Measurements from ENCODE around the gene SORBS1.

The SORBS1 gene

DNA sequence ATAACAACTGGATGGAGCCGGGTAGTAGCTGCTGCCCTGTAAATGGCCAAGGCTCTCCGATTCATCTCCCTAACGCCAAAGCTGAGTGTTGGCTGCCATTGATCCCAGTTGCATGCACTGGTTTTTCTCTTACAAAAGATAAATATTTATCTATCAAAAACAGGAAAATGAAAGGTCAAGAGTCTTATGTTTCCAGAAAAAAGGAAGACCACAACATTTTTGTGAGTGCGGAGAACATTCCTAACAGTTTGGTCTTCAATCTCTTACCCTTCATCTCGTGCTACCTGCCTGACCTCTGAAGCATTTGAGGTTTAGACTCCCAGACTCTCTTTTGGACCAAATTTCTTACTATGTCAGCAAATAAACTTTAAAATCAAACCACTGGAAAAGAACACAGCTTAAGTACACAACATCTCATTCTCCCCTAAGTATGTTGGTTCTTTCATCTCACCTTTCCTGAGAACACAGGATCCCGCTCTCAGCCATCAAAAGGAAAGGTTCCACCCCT is 61.6 kb downstream of the SORBS1 start:
- in situ Hi-C loops (cut with HindIII; ENCODE audit: low sequenced_read_pairs), result no loop called here

DNA sequence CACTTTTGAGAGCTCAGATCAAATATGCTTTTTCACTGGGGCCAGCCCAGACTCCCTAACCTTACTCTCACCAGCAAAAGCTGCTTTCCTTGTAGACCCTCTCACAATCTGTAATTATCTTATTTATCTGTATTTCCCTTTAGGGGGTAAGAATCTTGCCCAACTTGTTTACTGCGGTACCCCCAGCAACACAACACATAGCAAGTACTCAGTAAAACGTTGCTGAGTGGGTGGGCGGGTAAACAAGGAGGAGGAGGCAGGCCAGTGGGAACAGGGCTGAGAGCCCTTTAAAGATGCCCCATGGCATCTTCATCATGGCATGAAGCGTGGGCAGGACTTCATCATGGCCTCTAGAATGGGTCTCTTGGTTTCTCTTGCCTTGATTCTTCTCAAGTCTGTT is 64.2 kb downstream of the SORBS1 start:
- in situ Hi-C loops (cut with HindIII; ENCODE audit: low sequenced_read_pairs), result no loop called here

DNA sequence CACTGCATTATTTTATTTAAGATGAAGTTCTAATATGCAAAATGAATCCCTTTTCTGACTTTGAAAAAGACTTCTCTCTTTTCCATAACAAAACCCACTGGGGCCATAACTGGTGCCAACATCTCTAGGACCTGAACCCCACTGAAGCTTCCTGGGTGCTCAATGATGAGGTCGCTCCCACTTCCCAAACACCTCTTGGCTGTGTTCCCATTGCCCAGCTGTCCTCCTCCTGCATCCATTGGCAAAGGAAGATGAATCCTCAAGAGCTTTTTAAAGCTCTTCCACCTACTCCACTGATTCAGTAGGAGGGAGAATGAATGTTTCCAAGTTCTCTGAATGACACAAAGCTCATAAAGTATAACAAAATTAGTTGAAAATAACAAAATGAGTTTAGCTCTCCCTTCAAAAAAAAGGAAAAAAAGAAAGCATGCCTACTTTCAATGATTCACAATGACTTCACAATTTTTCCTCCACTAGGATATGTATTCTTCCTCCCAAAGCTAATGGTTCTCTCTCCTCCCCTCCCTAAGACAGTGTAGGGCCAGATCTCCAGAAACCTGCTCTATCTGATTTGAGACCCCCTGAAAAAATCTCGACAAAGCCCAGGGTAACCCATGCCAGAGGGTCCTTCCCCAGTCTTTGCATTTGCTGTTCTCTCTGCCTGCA is 64.8 kb downstream of the SORBS1 start:
- in situ Hi-C loops (cut with HindIII; ENCODE audit: low sequenced_read_pairs), result no loop called here

DNA sequence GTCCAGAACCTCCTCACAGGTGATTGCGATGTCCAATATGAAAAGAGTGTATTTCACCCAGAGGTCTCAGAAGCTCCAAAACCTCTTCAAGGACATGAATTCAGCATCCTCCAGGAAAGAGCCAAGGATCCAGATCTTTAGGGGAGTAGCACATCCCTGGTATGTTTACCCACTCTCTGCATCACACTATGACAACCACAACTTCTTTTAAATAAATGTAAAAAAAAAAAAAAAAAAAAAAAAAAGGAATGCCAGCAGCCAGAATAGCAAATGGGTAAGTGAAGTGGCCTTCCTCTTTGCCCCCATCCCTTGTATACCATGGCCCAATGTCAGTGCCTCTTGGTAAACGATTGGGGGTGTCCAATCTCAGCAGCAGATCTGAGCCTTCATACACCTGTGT is 67.3 kb downstream of the SORBS1 start:
- in situ Hi-C loops (cut with HindIII; ENCODE audit: low sequenced_read_pairs), result no loop called here

DNA sequence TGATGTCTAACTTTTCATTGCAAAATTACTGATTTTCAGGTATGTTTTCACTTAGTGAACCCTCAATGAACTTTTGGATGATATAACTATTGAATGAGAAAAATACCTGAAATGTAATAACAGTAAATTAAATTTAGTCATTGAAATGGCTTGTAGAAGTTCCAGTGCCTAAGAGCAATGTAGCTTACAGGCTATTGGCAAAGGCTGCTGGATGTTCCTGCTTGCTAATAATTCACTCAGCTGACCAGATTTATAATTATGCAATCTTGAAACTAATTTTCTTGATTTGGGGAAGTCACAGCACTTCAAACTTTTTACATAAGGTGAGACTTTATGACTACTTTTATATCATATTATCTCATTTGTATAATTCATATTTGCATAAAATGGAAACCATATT is 73.2 kb downstream of the SORBS1 start:
- in situ Hi-C loops (cut with HindIII; ENCODE audit: low sequenced_read_pairs), result no loop called here

DNA sequence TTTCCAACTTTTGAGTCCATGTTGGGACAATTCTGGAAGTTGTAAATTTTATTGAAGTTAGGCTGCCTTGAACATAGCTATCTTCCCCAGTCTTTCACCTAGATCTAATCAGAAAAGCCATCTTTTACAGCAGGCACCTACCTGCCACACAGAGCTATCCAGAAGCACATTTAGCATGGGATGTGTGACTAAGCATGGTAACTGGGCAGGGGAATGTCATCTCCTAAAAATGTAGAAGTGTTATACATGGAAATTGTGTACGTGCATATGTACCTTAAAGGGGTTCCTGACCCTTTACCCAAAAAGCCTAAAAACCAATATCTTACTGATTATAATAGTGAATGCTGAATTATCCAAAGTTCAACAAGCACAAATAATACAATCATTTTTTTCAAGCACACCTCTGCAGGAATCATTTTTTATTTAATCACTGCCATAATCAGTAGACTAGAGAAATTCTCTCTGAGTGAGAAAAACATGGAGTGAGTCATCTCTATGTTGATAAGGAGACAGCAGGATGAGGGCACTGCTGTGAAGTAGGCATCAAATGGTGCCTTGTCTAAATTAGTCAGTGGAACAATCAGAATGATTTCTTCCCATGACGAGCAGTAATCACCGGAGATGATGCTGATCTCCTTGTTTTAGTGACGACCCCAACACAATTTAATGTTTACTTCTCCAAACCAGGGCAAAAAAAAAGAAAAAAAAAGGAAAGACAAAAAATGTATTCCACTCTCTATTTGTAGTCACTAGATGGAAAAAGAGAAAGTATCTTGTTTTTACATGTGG is 75.9 kb downstream of the SORBS1 start:
- in situ Hi-C loops (cut with HindIII; ENCODE audit: low sequenced_read_pairs), result no loop called here

DNA sequence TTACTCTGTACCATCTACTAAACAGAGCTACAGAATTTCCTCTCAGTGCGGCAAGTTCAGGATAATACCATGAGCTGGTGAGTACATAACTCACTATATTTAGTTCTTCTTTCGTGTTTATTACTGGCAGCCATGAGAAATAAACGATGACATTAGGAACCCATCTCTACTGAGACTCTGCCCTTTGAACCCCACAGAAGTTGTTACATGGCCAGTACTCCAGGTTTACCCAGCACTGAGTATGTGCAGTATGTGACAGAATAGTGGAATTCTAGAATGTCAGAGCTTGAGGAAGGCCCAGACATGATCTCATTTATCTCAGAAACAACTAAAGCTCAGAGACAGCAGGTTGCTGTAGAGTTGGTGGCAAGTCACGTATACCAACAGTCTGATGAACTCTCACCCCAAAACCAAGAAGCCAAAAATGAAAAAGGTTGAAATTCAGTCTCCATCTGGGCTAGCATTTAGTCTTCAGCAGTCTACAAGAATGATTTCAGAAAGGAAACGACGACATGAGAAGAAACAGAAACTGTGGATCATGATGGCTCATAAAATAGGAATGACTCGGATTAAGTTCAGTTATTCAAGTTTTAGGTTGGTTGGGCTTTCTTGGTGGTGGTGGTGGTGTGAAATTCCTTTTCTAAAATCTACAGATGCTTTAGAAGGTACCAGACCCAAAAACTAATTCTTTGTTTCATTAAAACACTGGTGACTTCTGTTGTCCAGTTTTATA is 78.5 kb downstream of the SORBS1 start:
- in situ Hi-C loops (cut with HindIII; ENCODE audit: low sequenced_read_pairs), result no loop called here

DNA sequence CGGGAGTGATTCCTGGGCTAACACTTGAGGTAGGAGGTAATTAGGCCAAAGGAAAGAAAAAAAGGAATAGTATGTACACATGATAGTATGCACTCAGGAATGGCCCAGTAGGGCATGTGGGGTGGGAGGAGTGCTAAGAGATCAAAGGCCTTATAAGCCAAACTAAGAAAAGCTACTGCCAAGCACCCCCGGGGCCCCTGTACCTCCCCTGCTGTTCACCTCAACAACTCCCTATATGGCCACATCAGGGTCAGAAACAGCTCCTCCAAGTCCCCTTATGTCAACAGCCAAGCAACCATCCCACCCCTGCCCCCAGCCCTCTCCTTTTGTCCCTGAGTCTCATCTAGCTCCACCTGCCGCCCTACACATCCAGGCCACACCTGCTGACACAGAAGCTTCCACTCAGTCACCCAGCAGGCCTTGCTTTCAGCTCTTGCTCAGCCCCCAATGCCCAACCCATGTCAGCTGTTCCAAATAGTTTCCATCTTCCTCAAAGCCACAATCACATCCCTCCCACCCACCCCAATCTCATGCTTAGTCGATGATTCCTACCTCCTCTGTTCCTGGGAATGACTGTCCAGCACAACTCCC is 80.2 kb downstream of the SORBS1 start:
- in situ Hi-C loops (cut with HindIII; ENCODE audit: low sequenced_read_pairs), result no loop called here

DNA sequence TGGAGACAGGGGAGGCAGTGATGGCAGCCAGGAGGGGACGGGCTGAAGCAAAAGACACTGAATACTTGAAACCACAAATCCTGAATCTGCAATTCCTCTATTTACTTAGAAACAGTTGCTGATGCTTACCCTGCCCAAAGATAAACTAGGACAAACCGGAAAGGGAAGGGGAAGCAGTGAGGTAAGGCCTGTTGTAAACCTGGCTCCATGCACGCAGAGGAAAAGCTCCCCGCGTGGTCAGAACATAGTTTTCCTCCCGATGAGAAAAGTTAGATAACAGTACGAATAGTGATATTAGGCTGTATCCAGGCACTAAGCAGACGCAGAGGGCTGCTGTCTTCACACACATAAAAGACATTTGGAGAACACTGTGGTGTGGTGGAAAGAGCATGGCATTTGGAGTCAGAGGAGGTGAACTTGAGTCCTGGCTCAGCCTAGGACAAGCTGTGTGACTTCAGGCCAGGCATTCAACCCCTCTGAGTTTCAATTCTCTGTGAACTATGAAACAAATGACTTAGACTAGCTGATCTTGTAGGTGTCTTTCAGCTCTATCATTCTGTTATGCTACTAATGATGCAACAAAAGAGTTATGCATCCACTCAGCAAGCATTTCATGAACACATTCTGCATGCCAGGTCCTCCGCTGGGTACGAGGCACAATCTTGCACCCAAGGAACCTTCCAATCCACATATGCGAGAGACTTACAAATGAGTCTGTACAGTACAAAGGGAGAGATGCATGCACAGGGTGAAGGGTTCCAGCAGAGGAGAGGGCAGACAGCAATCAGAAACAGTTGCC is 80.9 kb downstream of the SORBS1 start:
- in situ Hi-C loops (cut with HindIII; ENCODE audit: low sequenced_read_pairs), result no loop called here

DNA sequence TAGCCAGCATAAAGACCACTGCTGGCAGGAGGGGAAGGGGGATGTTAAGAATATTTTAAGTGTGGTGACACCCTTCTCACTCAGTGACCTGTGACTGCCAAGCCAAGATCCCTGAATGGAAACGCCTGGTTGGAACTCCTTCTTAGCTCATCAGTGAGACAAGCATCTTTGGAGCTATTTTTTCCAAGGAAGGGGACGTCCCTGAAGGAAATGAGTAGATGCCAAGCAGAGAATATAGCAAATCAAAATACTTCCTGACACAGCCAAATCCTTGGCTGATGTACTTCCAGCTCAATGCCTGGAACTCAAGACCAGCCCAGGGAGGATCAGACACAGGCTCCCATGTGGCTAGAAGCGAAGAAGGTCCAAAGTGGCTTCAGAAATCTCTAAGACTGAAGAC is 82.2 kb downstream of the SORBS1 start:
- in situ Hi-C loops (cut with HindIII; ENCODE audit: low sequenced_read_pairs), result no loop called here

DNA sequence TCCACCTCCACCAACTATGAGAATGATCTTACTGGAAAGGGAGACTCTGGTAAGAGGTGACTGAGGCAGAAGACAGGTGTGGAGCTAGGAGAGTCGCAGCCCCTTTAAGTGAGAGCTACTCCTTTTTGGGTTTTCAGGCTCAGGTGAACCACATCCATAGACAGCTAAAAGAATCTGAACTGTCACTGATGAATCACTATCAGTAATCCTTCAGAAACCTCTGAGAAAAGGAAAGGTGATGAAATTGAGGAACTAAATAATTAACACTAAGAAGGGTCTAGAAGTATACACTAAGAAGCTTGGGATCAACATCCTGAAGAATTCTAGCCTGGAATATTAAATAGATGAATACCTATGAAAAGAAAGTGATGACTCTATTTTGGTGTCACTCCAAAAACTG is 83.0 kb downstream of the SORBS1 start:
- in situ Hi-C loops (cut with HindIII; ENCODE audit: low sequenced_read_pairs), result no loop called here

DNA sequence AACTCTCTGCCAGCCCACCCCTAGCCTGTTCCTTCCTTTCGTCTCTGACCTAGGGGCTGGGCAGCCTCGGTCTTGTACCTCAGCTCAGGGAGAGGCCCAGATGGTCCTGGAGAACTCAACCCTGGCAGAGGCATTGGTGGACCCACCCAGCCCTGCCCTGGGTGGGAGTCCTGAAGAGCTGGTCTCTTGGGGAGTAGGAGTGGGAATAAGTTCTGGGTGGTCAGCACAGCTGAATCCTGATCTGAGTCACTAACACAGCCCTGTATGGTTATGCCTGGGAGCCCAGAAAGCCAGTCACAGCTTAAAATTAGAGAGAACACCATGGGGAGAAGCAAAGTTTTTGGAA is 84.0 kb downstream of the SORBS1 start:
- in situ Hi-C loops (cut with HindIII; ENCODE audit: low sequenced_read_pairs), result no loop called here

DNA sequence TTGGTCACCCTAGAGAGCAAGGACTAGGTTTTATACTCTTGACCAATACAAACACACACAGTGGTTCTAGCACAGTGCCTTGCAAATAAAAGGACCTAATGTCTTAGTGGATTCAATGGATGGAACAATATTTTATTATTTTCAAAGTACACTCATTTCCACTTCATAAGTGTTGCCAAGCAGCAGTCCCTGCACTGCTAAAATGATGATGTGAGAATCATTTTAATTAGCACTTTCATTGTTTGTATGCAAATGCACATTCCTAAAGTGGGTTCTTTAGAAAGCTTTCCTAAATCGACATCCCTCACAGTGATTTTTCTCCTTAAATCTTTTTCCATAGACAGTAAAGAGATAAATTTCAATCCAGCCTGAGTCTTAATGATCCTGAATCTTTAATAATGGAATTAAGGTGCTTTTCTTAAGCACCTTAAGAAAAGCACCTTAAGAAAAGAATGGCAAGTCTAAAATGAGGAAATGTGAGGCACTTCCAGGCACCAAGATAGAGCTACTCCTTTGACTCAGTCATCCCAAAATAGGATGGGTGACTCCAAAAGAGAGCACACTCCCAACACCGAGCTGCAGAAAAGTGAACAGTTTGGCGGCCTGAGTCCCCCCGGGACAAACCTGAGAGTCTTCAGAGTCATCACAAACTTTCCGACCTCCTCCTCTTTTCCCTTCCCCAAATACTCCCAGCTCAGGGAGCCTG is 84.5 kb downstream of the SORBS1 start:
- in situ Hi-C loops (cut with HindIII; ENCODE audit: low sequenced_read_pairs), result no loop called here

DNA sequence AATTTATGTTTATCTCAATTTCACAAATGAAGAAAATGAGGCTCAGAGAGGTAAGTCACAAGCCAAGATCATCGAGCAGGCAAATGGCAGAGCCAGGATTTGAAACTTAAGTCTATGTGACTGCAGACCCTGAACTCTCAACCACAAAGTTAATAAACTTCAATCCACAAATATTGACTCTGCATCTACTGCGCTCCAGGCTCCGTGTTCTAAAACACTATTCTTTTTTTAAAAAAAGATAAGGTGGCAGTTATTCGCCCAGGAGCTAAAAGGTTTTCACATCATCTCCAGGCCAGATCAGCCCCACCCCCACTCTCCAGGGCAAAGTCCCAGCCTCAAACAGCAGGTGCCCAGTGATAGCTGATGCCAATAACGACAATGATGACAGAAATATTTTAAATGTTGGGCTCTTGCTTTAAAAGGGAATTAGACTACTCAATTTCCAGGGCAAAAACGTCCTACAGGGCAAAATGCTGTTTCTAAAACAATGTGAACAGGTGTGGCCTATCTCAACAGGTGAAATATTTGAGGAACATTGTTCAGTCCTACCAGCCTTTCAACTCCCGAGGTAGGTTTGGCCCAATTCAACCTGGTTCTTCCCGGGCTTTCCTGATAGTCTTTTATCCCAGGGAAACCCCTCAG is 85.2 kb downstream of the SORBS1 start:
- in situ Hi-C loops (cut with HindIII; ENCODE audit: low sequenced_read_pairs), result no loop called here

DNA sequence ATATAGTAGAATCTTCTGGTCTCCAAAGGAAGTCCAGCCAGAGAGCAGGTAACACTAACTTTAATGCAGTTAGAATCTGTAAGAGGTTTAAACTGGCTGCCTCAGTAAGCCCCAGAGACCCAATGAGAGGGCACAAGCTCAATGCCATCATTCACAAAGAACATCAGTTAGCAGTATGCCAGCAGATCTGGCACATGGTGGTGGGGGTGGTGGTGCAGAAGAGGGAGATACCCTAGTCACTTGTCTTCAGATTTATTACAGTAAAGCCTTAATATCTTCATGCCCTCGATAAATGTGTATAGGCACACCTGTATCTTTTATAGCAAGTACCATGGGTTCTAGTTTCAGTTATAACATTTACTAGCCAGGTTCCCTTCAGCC is 86.2 kb downstream of the SORBS1 start:
- in situ Hi-C loops (cut with HindIII; ENCODE audit: low sequenced_read_pairs), result no loop called here

DNA sequence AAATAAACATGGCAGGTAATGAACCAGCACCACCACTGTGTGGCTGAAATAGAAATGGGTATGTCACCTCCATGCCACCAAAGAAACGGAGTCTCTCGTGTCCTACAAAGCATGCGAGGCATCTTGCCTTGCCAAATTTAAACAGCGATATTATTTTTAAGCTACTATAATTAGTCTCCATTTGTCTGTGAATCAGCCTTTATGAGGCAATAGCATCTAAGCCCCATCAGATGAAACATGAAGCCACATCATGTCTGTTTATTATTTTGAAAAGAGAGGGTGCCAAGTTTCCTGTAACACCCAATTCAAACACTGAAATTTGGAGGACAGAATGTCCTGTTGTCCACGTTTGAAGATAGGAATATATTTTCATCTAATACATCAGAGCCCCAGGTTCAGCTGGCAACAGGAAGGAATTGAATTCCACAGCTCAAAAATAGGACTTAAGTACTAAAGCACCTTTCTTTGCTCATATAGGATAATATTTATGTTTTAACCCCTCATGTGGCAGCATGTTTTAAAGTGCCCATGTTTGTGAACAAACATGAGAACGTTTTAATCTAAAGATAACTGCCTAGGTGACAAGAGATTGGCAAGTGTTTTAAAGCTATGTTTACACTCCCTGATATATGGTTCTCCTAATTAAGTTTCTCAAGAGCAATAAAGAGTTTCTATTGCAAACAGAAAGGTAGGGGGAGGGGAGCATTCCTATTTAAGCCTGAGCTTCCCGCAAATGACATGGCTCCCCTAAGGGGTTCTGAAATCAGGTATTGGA is 86.8 kb downstream of the SORBS1 start:
- in situ Hi-C loops (cut with HindIII; ENCODE audit: low sequenced_read_pairs), result no loop called here

DNA sequence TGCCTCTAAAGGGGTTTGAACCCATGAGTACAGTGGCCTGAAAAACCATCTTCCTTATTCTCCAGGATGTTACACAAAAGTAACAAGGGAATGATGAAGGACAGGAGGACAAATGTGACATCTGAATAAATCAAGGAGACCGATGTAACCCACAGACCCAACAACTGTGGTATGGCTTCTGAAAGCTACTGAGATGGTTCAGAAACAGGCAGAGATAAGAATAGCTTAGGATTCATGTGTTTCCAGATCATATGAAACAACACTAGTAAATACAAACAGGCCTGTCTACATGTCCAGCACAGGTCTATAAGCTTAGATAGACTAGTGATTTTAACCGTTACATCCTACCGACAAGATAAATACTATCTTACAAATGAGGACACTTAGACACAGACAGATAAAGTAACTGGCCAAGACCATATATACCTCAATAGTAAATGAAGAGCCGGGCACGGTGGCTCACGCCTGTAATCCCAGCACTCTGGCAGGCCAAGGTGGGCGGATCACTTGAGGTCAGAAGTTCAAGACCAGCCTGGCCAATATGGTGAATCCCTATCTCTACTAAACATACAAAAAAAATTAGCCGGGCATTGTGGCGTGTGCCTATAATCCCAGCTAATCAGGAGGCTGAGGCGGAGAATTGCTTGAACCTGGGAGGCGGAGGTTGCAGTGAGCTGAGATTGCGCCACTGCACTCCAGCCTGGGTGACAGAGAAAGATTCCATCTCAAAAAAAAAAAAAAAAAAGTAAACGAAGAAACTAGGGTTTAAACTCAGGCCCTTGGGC is 88.7 kb downstream of the SORBS1 start:
- in situ Hi-C loops (cut with HindIII; ENCODE audit: low sequenced_read_pairs), result no loop called here

DNA sequence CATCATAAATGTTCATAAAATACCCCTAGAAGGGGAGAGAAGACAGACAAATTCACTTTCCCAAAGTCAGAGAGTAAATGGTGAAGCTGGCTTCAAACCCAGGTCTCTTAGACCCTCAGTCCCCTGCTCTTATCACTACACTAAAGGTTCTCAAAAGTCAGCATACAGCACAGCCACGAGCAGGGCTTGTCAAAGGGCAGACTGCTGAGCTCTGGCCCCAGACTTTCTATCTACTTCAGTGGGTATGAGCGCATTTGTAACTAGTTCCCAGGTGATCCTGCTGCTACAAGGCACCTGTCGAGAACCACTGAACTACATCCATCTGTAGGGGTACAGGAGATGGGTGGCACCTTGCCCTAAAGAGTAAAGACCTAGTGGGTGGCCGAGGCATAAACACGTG is 91.5 kb downstream of the SORBS1 start:
- in situ Hi-C loops (cut with HindIII; ENCODE audit: low sequenced_read_pairs), result no loop called here

Data from DLD1 (cell line).